Measurements from ENCODE around the gene ARNT2.

DNA sequence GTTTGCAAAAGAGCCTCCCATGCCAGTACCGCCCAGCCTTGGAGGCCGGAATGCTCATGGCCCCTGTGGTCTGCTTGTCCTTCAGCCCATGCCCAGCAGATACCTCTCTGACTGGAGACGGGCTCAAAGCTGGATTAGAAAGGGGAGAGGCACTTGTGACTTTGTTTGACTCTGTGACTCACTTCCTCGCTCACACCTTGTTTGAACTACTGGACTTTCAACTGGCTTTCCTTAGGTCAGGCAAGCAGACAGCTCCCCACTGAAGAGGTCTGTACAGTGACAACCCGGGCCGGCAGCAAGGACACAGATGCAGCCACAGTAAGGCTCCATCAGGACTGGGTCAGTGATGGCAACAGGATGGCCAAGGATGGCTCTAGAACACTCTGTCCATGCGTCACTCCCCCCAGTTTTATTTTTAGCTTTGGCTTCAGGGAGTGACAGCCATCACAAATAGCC lies 192.4 kb downstream of the ARNT2 start:
- TF ChIP-seq, protein P1, sequence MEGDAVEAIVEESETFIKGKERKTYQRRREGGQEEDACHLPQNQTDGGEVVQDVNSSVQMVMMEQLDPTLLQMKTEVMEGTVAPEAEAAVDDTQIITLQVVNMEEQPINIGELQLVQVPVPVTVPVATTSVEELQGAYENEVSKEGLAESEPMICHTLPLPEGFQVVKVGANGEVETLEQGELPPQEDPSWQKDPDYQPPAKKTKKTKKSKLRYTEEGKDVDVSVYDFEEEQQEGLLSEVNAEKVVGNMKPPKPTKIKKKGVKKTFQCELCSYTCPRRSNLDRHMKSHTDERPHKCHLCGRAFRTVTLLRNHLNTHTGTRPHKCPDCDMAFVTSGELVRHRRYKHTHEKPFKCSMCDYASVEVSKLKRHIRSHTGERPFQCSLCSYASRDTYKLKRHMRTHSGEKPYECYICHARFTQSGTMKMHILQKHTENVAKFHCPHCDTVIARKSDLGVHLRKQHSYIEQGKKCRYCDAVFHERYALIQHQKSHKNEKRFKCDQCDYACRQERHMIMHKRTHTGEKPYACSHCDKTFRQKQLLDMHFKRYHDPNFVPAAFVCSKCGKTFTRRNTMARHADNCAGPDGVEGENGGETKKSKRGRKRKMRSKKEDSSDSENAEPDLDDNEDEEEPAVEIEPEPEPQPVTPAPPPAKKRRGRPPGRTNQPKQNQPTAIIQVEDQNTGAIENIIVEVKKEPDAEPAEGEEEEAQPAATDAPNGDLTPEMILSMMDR (IDR thresholded peaks at IDR 0.05; ENCODE audit: low read length), result no peak
- no peak for TF ChIP-seq EZH2 (IDR thresholded peaks at IDR 0.05; ENCODE audit: borderline replicate concordance, low read length)

All from OCI-LY1 (cell line).